ENCODE measurements around the gene SLC4A4.

SLC4A4 gene

DNA sequence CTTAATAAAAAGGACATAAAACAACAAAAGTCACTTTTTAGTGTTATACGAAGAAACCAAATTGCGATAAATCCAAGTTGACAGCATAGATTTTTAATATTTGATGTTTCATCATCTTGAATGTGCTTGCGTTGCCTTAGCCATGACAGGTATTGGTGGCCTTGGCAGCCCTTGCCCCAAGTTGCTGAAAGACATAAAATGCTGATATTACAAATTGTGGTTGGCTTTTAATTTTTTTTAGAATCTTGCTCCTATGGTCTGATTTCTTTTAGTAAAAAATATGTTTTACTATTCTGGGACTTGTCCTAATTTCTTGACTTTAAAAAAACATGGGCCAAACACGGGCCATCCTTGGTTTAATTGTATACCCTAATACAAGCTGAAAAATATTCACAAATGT lies 122.6 kb downstream of the SLC4A4 start:
- H3K4me3 ChIP-seq, result no peak overlapping the region
- no peak overlapping the region for H3K27ac ChIP-seq

DNA sequence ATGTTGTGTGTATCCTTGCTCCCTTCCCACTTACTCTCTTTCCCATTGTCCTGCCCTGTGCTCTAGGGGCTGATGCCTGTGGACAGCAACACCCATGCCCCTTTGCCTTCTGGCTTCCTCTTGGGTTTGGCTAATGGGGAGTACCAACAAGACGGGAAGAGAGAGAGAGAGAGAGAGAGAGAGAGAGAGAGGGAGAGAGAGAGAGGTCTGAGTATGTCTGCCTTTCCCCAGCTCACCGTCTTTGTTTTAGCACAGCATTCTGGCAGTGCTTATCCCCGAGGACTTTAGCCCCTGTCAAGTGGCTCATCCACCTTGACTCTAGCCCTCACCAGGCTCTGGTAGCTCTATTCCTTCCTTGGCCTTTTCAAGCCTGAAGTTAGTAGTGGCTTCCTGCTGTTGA lies 128.0 kb downstream of the SLC4A4 start:
- Histone ChIP-seq H3K4me3 (no peak overlapping the region), H3K27ac (no peak overlapping the region)

DNA sequence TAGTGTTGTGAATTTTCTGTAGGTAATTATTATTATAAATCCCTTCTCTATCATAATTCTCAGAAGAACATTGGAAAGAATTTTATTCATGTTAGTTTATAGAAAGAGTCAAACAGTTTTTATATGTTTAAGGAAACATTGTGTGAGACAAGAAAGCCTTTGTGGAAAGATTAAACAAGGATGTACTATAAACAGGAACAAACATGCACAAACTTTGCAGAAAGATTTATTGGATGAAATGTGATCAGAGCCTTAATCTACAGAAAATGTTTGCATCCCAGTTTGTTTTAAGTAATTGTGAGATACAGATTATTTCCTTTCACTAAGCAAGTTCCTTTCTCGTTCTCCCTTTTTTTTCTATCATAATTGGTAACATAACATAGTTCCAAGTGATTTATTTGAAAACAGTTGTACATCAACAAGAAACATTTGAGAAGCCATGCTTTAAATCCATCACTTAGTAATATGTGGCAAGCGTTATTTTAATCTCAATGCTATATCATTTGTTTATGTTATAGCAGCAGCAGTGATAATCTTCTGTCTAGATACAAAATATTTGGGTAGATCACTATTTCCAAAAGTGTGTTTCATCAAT lies 129.4 kb downstream of the SLC4A4 start:
- Histone ChIP-seq H3K27ac (no peak overlapping the region), H3K4me3 (no peak overlapping the region)

DNA sequence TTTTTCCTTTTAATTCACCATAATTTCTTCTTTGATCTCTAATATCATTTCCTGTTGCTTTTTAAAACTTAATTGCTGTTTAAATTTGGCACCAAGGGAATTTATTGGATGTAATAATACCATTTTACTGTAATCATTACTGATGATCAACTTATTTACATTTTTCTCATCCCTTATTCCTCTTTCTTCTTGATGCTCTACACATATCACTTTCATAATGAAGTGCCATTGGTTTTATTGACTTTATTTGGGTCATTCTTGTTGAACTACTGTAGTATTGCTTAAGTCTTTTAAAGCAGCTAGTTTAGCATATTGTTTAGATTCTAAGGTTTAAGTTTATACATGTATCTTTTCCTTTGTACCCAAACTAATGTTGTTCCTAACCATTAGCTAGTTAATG lies 130.7 kb downstream of the SLC4A4 start:
- H3K4me3 ChIP-seq, result no peak overlapping the region
- H3K27ac ChIP-seq, result no peak overlapping the region

DNA sequence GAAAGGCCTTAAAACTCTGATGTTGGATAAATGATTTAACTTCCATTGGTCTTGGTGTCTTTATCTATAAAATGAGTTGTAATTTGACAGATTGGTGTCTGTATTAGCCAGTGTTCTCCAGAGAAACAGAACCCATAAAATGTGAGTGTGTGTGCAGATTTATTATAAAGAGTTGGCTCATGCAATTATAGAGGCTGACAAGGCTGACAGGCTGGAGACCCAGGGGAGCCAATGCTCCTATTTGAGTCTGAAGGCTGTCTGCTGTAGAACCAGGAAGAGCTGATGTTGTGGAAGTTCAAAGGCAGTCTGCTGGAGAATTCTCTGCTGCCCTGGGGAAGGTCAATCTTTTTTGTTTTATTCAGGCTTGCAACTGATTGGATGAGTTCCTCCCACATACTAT lies 131.7 kb downstream of the SLC4A4 start:
- H3K27ac ChIP-seq, result no peak overlapping the region
- no peak overlapping the region for H3K4me3 ChIP-seq

DNA sequence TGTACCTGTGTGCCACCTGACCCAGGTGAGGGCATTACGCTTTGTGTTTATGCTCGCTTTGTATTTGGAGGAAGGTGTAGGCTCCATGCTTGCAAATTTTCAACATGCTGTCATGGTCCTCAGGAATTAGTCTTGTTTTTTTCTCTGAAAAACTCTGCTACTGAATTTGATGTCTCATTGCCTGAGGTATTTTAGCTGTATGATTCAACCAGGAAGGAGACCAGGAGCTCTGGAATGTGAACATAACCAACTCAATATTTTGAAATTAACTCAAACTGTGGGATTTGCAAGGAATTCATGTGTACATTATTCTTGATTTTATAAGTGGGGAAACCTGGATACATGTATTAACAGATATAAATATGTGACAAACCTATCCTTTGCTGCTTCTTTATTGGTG lies 134.1 kb downstream of the SLC4A4 start:
- Histone ChIP-seq H3K27ac (no peak overlapping the region), H3K4me3 (no peak overlapping the region)

DNA sequence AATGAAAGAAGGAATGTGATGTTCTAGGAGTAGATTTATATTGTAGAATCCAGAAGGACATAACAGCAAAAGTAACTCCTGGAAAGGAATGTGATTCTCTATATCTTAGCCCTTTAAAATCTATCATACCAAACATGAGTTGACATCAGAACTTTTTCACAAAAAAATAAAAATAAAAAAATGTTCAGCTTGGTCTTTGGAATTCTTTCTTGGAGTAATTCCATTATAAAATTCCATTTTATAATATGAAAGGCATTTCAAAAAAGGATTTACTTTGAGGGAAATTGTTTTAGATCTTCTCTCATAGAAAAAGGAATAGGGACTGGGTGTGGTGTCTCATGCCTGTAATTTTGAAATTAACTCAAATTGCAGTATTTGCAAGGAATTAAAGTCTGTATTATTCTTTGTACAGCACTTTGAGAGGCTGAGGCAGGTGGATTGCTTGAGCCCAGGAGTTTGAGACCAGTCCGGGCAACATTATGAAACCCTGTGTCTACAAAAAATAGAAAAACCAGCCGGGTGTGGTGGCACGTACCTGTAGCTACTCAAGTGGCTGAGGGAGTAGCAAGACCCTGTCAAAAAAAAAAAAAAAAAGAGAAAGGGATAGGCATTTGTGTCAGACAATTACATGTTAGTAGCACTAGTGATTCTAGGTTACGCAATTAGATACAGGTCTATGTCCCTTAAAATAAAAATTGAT lies 134.9 kb downstream of the SLC4A4 start:
- Histone ChIP-seq H3K4me3 (no peak overlapping the region), H3K27ac (no peak overlapping the region)

DNA sequence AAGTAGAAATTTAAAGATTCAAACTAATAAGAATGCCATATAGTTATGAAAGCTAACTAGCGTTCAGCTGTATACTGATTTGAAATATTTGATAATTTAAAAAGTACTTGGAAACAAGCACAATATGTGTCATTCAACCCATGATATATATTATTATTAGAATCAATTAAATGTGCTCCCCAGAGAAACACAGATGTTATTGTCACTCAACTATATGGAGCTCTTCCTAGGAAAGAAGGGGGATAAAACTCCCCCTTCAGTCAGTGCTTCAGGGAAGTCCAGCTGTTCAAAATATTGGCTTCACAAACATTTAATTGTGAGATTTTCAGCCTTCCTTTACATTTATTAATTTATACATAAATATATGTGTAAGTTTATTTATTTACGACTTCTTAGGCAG lies 135.9 kb downstream of the SLC4A4 start:
- Histone ChIP-seq H3K27ac (no peak overlapping the region), H3K4me3 (no peak overlapping the region)

DNA sequence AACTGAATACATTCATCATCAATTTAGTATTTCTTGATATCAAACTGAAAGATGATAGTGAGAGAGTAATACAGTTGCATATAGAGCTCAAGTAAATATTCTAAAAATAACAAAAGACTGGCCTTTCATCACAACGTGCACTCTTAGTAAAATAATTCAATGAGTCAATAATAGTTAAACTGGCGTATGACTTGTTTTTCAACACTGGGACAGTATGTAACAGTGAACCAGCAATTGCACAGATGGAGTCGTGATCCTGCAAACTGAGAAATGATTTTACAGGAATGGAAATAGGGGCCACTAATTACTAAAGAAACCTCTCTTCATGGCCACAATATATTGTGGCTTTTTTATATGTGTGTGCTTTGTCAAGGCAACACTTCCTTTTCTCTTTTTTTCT lies 137.4 kb downstream of the SLC4A4 start:
- Histone ChIP-seq H3K27ac (no peak overlapping the region), H3K4me3 (no peak overlapping the region)

DNA sequence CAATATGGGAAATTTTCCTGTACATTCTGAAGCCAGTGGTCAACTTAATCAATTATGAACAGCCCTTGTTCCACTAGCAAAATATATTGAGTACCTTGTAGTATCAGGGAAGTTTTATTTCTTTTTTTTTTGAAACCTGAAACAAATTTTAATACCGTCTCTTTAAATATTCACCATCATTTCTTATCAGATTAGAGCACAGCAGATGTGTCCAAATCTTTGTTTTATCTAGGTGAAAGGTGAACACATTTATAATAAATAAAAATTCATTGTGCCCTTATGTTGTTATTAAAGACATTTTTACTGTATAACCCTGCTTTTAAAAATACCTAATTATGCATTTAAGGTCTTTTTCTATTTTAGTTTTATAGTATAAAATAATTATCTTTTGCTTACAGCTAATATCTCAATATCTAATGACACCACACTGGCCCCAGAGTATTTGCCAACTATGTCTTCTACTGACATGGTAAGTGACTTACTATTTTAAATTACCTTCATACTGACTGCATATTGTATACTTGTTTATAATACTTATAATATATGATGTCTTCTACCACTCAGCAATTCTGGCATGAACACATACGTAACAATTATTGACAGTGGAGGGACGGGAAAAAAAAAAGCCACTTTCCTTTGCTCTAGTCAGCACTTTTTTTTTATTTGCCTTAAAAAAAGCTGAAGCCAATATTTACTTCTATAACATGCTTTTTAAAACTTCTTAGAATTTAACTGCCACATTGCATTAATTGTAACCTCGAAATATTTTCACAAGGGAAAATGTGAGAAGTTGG lies 147.9 kb downstream of the SLC4A4 start:
- Histone ChIP-seq H3K27ac (no peak overlapping the region), H3K4me3 (no peak overlapping the region)

DNA sequence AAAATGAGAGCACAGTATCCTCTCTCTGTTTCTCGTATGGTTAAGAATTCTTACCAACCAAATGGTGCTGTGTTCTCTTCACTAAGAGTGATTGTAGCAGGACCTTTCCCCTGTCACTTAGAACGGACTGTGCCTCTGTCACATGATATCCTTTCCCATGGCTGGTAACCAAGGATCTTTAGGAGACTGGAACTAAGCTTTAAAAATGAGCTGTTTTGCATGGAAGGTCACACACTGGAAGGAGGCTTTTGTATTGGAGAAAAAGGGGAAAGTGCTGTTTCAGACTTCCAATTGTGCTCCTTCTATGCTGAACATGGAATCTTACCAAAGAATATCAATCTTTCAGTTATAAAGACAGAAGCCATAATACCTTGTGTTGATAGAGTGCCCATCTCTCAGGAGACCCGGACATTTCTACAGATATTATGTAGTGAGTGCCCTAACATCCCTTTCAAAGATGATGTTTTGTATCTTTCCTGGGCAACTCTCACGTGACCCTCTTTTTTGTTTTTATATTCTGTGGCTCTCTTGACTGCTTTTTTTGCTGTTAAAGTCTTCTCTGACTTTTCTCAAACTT lies 148.6 kb downstream of the SLC4A4 start:
- H3K27ac ChIP-seq, result no peak overlapping the region
- H3K4me3 ChIP-seq, result no peak overlapping the region

DNA sequence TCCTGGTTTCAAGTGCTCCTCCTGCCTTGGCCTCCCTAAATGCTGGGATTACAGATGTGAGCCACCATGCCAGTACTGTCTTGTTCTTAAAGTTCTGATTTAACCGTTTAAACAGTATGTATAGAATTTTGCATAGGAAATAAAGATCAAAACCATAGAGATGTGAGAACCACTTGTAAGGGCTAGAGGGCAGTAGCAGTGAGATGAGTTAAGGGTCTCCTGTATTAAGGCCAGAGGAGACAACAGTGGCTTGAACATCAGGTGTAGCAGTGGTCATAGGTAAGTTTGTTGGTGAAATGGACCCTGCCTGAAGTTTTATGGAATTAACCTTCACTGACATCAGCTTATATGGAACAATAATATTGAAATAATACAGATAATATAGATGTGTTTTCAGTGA lies 155.7 kb downstream of the SLC4A4 start:
- H3K27ac ChIP-seq, result no peak overlapping the region
- H3K4me3 ChIP-seq, result no peak overlapping the region

DNA sequence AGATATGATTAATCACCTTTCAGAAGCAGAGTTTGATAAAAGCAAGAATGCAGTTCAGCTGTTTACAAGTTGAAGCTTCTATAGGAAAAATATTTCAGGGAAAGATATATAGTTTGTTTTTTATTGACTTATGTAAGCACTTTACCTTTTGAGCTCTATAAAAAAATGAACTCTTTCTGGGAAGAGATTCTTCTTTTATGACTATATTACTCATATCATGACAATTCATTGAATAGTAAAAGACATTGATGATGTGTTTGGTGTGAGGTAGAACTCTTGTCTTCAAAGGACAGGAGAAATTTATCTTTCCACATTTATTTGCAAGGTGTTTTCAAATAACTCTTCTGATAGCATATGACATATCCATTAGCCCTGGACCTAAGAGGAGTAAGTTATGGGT lies 156.6 kb downstream of the SLC4A4 start:
- no peak overlapping the region for H3K4me3 ChIP-seq
- no peak overlapping the region for H3K27ac ChIP-seq

DNA sequence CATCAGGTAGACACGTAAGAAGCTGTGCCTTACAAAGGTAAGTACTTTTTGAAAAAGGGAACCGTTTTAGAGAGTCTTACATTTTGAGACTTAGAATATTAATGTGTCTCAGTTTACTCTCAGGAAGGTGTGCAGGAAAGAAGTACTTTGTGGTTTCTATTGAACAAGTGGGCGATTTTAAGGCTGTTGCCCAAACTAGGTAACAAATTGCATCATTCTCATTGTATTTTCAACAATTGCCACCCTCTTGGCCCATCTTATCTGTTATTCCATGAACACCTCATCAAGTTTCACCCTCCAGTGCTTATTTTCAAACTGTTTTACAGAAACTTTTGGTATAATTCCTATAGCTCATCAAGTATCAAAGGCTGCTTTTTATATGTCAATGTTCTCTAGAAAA lies 158.3 kb downstream of the SLC4A4 start:
- H3K4me3 ChIP-seq, result no peak overlapping the region
- H3K27ac ChIP-seq, result no peak overlapping the region

DNA sequence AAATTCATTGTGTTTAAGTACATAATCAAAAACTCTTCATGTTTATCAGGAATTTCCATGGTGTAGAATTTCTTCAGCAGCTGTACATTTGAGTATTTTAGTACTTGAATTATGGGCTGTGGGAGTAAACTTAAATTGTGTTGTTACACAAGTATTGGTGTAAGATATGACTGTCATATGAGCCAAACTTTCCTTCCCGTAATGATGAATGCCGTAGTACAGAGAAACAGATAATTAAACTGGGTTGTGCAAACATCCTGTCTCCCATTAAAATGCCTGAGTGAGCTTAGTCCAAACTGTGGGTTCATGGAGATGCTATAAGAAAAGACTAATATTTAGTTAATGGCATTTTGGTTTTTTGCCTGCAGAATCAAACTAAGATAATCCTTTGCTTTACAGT lies 159.2 kb downstream of the SLC4A4 start:
- Histone ChIP-seq H3K4me3 (no peak overlapping the region), H3K27ac (no peak overlapping the region)

DNA sequence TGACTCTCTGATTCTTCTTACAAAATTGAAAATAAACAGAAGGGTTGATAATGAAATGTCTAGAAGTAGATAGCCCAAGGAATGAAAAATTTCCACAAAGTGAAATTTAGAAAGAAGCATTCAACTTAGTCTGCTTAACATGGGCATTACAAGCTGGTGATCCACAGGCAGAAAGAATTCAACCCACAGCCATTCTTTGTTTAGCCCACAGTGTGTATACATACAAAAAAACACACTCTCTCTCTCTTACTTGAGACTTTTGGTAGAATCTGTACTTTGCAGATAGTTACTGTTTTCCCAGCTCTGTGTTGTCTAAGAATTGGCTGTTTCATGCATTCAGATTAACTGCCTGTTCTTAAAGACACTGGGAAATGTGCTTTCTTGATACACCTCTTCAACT lies 159.8 kb downstream of the SLC4A4 start:
- Histone ChIP-seq H3K4me3 (no peak overlapping the region), H3K27ac (no peak overlapping the region)

DNA sequence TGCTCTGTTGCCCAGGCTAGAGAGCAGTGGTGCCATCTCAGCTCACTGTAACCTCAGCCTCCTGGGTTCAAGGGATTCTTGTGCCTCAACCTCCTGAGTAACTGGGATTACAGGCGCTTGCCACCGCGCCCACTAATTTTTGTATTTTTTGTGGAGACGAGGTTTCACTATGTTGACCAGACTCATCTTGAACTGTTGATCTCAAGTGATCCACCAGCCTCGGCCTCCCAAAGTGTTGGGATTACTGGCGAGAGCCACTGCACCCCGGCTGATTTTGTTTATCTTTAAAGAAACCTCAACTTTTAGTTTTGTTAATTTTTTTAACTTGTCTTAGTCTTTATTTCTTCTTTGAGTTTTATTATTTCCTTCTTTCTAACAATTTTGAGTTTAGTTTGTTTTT lies 163.2 kb downstream of the SLC4A4 start:
- Histone ChIP-seq H3K4me3 (no peak overlapping the region), H3K27ac (no peak overlapping the region)

DNA sequence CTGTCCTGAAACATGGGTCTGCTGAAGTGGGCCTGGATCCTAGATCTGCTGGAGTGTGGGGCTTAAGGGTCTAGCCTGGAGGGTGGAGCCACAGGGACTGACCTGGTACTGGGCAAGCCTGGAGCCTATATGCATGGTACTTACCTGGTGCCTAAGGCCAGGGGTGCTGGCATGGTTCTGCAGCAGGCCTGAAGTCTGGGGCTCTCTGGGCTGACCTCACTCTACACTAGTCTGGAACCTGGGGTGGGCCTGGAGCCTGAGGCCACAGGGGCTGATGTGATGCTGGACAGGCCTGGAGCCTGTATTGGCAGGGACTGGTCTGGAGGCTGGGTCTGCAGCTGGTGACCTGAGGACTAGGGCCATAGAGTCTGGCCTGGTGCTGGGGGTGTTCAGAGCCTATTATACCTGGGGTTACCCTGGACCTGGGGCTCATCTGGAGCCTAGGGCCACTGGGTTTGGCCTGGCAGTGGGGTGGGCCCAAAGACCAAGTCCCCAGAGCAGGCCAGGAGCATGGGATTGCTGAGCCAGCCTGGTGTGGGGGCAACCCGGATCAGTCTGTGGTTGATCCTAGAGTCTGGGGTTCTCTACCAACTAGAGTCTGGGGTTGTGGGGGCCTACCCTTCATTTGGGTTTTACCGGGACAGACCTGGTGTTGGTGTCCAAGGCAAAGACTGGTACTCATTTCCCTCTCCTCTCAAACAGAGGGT lies 179.6 kb downstream of the SLC4A4 start:
- H3K27ac ChIP-seq, result no peak overlapping the region
- no peak overlapping the region for H3K4me3 ChIP-seq

DNA sequence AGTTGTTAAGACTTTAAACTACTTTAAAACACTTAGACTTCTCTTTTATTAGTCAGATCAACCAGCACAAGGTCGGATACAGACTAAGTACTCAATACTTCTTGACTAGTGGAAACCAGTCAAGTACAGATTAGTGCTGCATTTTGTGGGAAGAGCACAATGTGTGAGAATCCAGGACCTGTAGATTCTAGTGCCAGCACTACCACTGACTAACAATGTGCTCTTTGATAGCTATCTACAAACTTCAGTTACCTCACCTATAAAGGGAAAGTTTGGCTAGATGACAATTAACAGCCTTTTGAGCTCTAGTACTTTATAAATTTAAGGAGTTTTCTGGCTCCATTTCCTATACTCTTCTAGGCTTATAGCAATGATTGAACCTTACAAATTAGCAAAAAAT lies 181.5 kb downstream of the SLC4A4 start:
- H3K27ac ChIP-seq, result no peak overlapping the region
- H3K4me3 ChIP-seq, result no peak overlapping the region

DNA sequence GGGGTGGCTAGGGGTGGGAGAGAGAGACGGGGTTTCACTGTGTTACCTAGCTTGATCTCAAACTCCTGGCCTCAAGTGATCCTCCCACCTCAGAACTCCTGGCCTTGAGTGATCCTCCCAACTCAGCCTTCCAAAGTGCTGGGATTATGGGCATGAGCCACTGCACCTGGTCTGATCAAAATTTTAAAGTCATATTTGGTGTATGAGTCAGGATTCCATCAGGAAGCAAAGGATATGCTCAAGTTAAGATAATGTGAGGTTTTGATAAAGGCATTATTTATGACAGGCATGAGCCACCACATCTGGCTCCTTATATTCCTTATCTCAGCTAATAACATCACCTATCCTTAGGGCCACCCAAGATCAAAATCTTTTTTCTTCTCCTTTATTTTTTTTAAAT lies 182.0 kb downstream of the SLC4A4 start:
- Histone ChIP-seq H3K27ac (no peak overlapping the region), H3K4me3 (no peak overlapping the region)

Measured in skin epidermis (tissue), 12 donors.